ENCODE data around the gene RELB. TPM values are rescaled to one million over a fixed set of nuclear protein-coding genes. Genes with fewer than 3 reads are reported as not detected.

Gene RELB
- total RNA-seq, 1 experiment from 2014 or later = 4.0 TPM

Other genes starting within 250 kb of the RELB start
- not detected in 2 replicates for gene CBLC, start 223.6 kb upstream of the RELB start, total RNA-seq (2014; rRNA removed; shearing (Covaris generic))
- 15.5 and 15.9 TPM in 2 replicates for gene BCAM, start 192.4 kb upstream of the RELB start, total RNA-seq (2014; rRNA removed; shearing (Covaris generic))
- 46.0 and 50.2 TPM in 2 replicates for gene NECTIN2, start 155.2 kb upstream of the RELB start, total RNA-seq (2014; rRNA removed; shearing (Covaris generic))
- gene TOMM40, start 110.2 kb upstream of the RELB start, total RNA-seq (2014; rRNA removed; shearing (Covaris generic)) = 104 and 110 TPM in 2 replicates
- gene APOE, start 95.7 kb upstream of the RELB start, total RNA-seq (2014; rRNA removed; shearing (Covaris generic)) = 4.5 and 6.5 TPM in 2 replicates
- 18.3 and 22.9 TPM in 2 replicates for gene APOC1, start 86.9 kb upstream of the RELB start, total RNA-seq (2014; rRNA removed; shearing (Covaris generic))
- 0.20 TPM in 1 of 2 replicates, not detected in the other for gene APOC4, start 59.2 kb upstream of the RELB start, total RNA-seq (2014; rRNA removed; shearing (Covaris generic))
- gene APOC2, start 55.4 kb upstream of the RELB start, total RNA-seq (2014; rRNA removed; shearing (Covaris generic)) = not detected in 2 replicates
- 36.0 and 37.9 TPM in 2 replicates for gene CLPTM1, start 46.1 kb upstream of the RELB start, total RNA-seq (2014; rRNA removed; shearing (Covaris generic))
- 26.4 and 39.8 TPM in 2 replicates for gene CLASRP, start 37.6 kb downstream of the RELB start, total RNA-seq (2014; rRNA removed; shearing (Covaris generic))
- gene ZNF296, start 75.0 kb downstream of the RELB start, total RNA-seq (2014; rRNA removed; shearing (Covaris generic)) = not detected in 2 replicates
- gene GEMIN7, start 77.8 kb downstream of the RELB start, total RNA-seq (2014; rRNA removed; shearing (Covaris generic)) = 37.3 and 37.9 TPM in 2 replicates
- gene PPP1R37, start 91.7 kb downstream of the RELB start, total RNA-seq (2014; rRNA removed; shearing (Covaris generic)) = 19.4 and 20.0 TPM in 2 replicates
- not detected in 2 replicates for gene NKPD1, start 159.5 kb downstream of the RELB start, total RNA-seq (2014; rRNA removed; shearing (Covaris generic))
- 3.0 and 4.7 TPM in 2 replicates for gene TRAPPC6A, start 176.8 kb downstream of the RELB start, total RNA-seq (2014; rRNA removed; shearing (Covaris generic))
- gene BLOC1S3, start 177.3 kb downstream of the RELB start, total RNA-seq (2014; rRNA removed; shearing (Covaris generic)) = 2.1 and 2.6 TPM in 2 replicates
- 0.13 TPM in 1 of 2 replicates, not detected in the other for gene EXOC3L2, start 243.9 kb downstream of the RELB start, total RNA-seq (2014; rRNA removed; shearing (Covaris generic))
- 16.5 and 16.8 TPM in 2 replicates for gene MARK4, start 249.8 kb downstream of the RELB start, total RNA-seq (2014; rRNA removed; shearing (Covaris generic))

All from SJCRH30 (cell line).